Head of caudate nucleus (tissue), 42 donors: Measurements from ENCODE around the gene CALCA.
A peak's percentile ranks its signal among the peaks of the same experiment; 100 is the strongest.
"Not testable (repeated sequence)": the region's sequence is repeated elsewhere in the genome, so short reads cannot be mapped to it uniquely, and the experiment has no call there.

Source experiments
- DNase-seq, 42 donors: peaks; one replicate each; pipeline versions ENCODE4 v3.0.0 to v3.0.0-alpha.2; 2020 to 2021; ENCODE audit warnings: mixed read lengths in 7 of 42
- intact Hi-C: fragments of 100-400 bp; cut with DNase I; formaldehyde crosslinking; loops from one replicate; pipeline ENCODE4 v1.15.0; 2022

Gene CALCA

GRCh38 chr11:14971865-14972580, at the start of gene CALCA:
Gene CALCA (minus strand): TSS chr11:14972351. CDS start chr11:14971192, 1,159 bp downstream.
- no peak for DNase-seq
- intact Hi-C loops: no loop called here

GRCh38 chr11:15016200-15016599, 44.0 kb upstream of the CALCA start:
- intact Hi-C loops: no loop called here
- DNase-seq: no peak

GRCh38 chr11:15011776-15012345, 39.7 kb upstream of the CALCA start:
- DNase-seq: no peak
- intact Hi-C loops: no loop called here

- no peak for DNase-seq
- intact Hi-C loops: no loop called here
Measured at GRCh38 chr11:15010865-15011264, 38.7 kb upstream of the CALCA start.

- no peak for DNase-seq
- intact Hi-C loops: no loop called here
Measured at GRCh38 chr11:15006139-15006759, 34.1 kb upstream of the CALCA start.

- DNase-seq, intact Hi-C loops: not testable (repeated sequence)
Measured at GRCh38 chr11:14988133-14988532, 16.0 kb upstream of the CALCA start.

GRCh38 chr11:14981507-14981906, 9.4 kb upstream of the CALCA start:
- no peak for DNase-seq
- intact Hi-C loops: no loop called here

- intact Hi-C loops: no loop called here
- DNase-seq: no peak
Measured at GRCh38 chr11:14980854-14981253, 8.7 kb upstream of the CALCA start.

- no peak for DNase-seq
- intact Hi-C loops: no loop called here
Measured at GRCh38 chr11:14977101-14977880, 5.1 kb upstream of the CALCA start.

GRCh38 chr11:14975252-14975587, 3.1 kb upstream of the CALCA start:
- intact Hi-C loops: no loop called here
- no peak for DNase-seq

GRCh38 chr11:14974515-14975251, 2.5 kb upstream of the CALCA start:
- intact Hi-C loops: no loop called here
- peak in 35 of 42 donors; percentile 13 to 71 (median 40) for DNase-seq

GRCh38 chr11:14973621-14974514, 1.7 kb upstream of the CALCA start:
- intact Hi-C loops: no loop called here
- peak in 11 of 42 donors; percentile 7 to 52 (median 17) for DNase-seq

- intact Hi-C loops: no loop called here
Measured at GRCh38 chr11:14972581-14973495, 687 bp upstream of the CALCA start.

GRCh38 chr11:14969901-14970323, 2.2 kb downstream of the CALCA start:
- intact Hi-C loops: no loop called here
- peak in 9 of 42 donors; percentile 6 to 39 (median 24) for DNase-seq

More at GRCh38 chr11:14972581-14973495, 687 bp upstream of the CALCA start:
- DNase-seq: no peak

- intact Hi-C loops: no loop called here
- DNase-seq: no peak
Measured at GRCh38 chr11:14967581-14968243, 4.4 kb downstream of the CALCA start.

GRCh38 chr11:14956111-14956510, 16.0 kb downstream of the CALCA start:
- intact Hi-C loops: no loop called here
- DNase-seq: no peak

- DNase-seq: no peak
- intact Hi-C loops: no loop called here
Measured at GRCh38 chr11:14954581-14954980, 17.6 kb downstream of the CALCA start.
